MM.1S (cell line): ENCODE results near the gene ATP11B.

Experiments
- CTCF ChIP-seq: fragments of 300-600 bp; sonication (generic); IDR thresholded peaks from 2 replicates; pipeline ENCODE4 v1.5.1; 2016; ENCODE audit warnings: antibody characterized with exemption, low read length, mixed read lengths
- EZH2 ChIP-seq: fragments of 300-600 bp; sonication (generic); optimal IDR thresholded peaks from 2 replicates; pipeline ENCODE3; 2017; ENCODE audit warnings: low read depth, mild to moderate bottlenecking, antibody characterized with exemption, low read length, mixed read lengths

GRCh38 chr3:182816181-182816580 lies 22.9 kb downstream of the ATP11B start:
- TF ChIP-seq EZH2 (no peak), CTCF (no peak)
